Measurements from ENCODE around the gene ANKH.

GRCh38 chr5:14738050-14738449, 133.5 kb downstream of the ANKH start:
- no peak for TF ChIP-seq CTCF (IDR thresholded peaks at IDR 0.05; ENCODE audit: low read depth, low read length, poor library complexity, severe bottlenecking)
- TF ChIP-seq EZH2phosphoT487 (IDR thresholded peaks at IDR 0.05; ENCODE audit: borderline replicate concordance, low read length) = no peak

Data from DOHH2 (cell line).